GM21528 (cell line): Measurements from ENCODE around the gene SLAMF1.
"Not testable (repeated sequence)": the region's sequence is repeated elsewhere in the genome, so short reads cannot be mapped to it uniquely, and the experiment has no call there.

Source experiments
- ATAC-seq: cut with Tn5 transposase; IDR thresholded peaks from one replicate; pipeline ENCODE4 v1.9.1; 2021; ENCODE audit warnings: mild to moderate bottlenecking, moderate library complexity; ENCODE audit not compliant: unreplicated experiment, low FRiP score

Gene SLAMF1

GRCh38 chr1:160646711-160647328 lies at the start of gene SLAMF1:
SLAMF1 (minus strand) TSS chr1:160647044; CDS start chr1:160646945, 99 bp downstream.
- ATAC-seq: peak; percentile 49

GRCh38 chr1:160692390-160692789 lies 45.5 kb upstream of the SLAMF1 start:
- ATAC-seq: not testable (repeated sequence)

GRCh38 chr1:160685266-160685665 lies 38.4 kb upstream of the SLAMF1 start:
- ATAC-seq: no peak

GRCh38 chr1:160682983-160683865 lies 36.4 kb upstream of the SLAMF1 start:
- ATAC-seq: no peak

GRCh38 chr1:160681891-160682140 lies 35.0 kb upstream of the SLAMF1 start:
- no peak for ATAC-seq

- no peak for ATAC-seq
Measured at GRCh38 chr1:160681066-160681890, 34.4 kb upstream of the SLAMF1 start.

- no peak for ATAC-seq
Measured at GRCh38 chr1:160680399-160680798, 33.6 kb upstream of the SLAMF1 start.

- no peak for ATAC-seq
Measured at GRCh38 chr1:160679893-160680292, 33.0 kb upstream of the SLAMF1 start.

- no peak for ATAC-seq
Measured at GRCh38 chr1:160676869-160677597, 30.2 kb upstream of the SLAMF1 start.

GRCh38 chr1:160675641-160676410 lies 29.0 kb upstream of the SLAMF1 start:
- ATAC-seq: peak; percentile 60

GRCh38 chr1:160674415-160674814 lies 27.6 kb upstream of the SLAMF1 start:
- ATAC-seq: no peak

GRCh38 chr1:160672789-160673695 lies 26.2 kb upstream of the SLAMF1 start:
- ATAC-seq: no peak

- no peak for ATAC-seq
Measured at GRCh38 chr1:160671603-160672517, 25.0 kb upstream of the SLAMF1 start.

GRCh38 chr1:160670701-160671100 lies 23.9 kb upstream of the SLAMF1 start:
- ATAC-seq: no peak

- ATAC-seq: no peak
Measured at GRCh38 chr1:160669802-160670201, 23.0 kb upstream of the SLAMF1 start.

- no peak for ATAC-seq
Measured at GRCh38 chr1:160669276-160669675, 22.4 kb upstream of the SLAMF1 start.

GRCh38 chr1:160667896-160668295 lies 21.1 kb upstream of the SLAMF1 start:
- no peak for ATAC-seq

GRCh38 chr1:160666079-160666442 lies 19.2 kb upstream of the SLAMF1 start:
- no peak for ATAC-seq
